ENCODE data around the gene PARVG. TPM values are rescaled to one million over a fixed set of nuclear protein-coding genes. Genes with fewer than 3 reads are reported as not detected.

Gene PARVG
- total RNA-seq, 1 donor from 2014 or later: not detected

- DNase-seq (ENCODE audit: low read depth, low spot score): no peak
Measured at GRCh38 chr22:44195189-44195871, 14.6 kb downstream of the PARVG start.

- DNase-seq (ENCODE audit: low read depth, low spot score): no peak
Measured at GRCh38 chr22:44196241-44196640, 15.5 kb downstream of the PARVG start.

- no peak for DNase-seq (ENCODE audit: low read depth, low spot score)
Measured at GRCh38 chr22:44196731-44197131, 16.0 kb downstream of the PARVG start.

GRCh38 chr22:44197271-44197670 is 16.5 kb downstream of the PARVG start:
- no peak for DNase-seq (ENCODE audit: low read depth, low spot score)

GRCh38 chr22:44199164-44199563 is 18.4 kb downstream of the PARVG start:
- DNase-seq (ENCODE audit: low read depth, low spot score): no peak

GRCh38 chr22:44199866-44200265 is 19.1 kb downstream of the PARVG start:
- DNase-seq (ENCODE audit: low read depth, low spot score): no peak

- DNase-seq (ENCODE audit: low read depth, low spot score): no peak
Measured at GRCh38 chr22:44200451-44200850, 19.7 kb downstream of the PARVG start.

GRCh38 chr22:44200855-44201550 is 20.3 kb downstream of the PARVG start:
- no peak for DNase-seq (ENCODE audit: low read depth, low spot score)

- no peak for DNase-seq (ENCODE audit: low read depth, low spot score)
Measured at GRCh38 chr22:44201665-44202064, 20.9 kb downstream of the PARVG start.

- DNase-seq (ENCODE audit: low read depth, low spot score): no peak
Measured at GRCh38 chr22:44202261-44202789, 21.6 kb downstream of the PARVG start.

- no peak for DNase-seq (ENCODE audit: low read depth, low spot score)
Measured at GRCh38 chr22:44203203-44203602, 22.5 kb downstream of the PARVG start.

GRCh38 chr22:44204739-44205515 is 24.2 kb downstream of the PARVG start:
- DNase-seq (ENCODE audit: low read depth, low spot score): no peak

GRCh38 chr22:44205516-44206329 is 25.0 kb downstream of the PARVG start:
- no peak for DNase-seq (ENCODE audit: low read depth, low spot score)

- no peak for DNase-seq (ENCODE audit: low read depth, low spot score)
Measured at GRCh38 chr22:44206330-44206645, 25.6 kb downstream of the PARVG start.

GRCh38 chr22:44206696-44207095 is 26.0 kb downstream of the PARVG start:
- DNase-seq (ENCODE audit: low read depth, low spot score): no peak

- no peak for DNase-seq (ENCODE audit: low read depth, low spot score)
Measured at GRCh38 chr22:44207173-44207980, 26.7 kb downstream of the PARVG start.

- no peak for DNase-seq (ENCODE audit: low read depth, low spot score)
Measured at GRCh38 chr22:44207981-44208317, 27.2 kb downstream of the PARVG start.

- no peak for DNase-seq (ENCODE audit: low read depth, low spot score)
Measured at GRCh38 chr22:44209343-44209742, 28.6 kb downstream of the PARVG start.

GRCh38 chr22:44210722-44211121 is 30.0 kb downstream of the PARVG start:
- DNase-seq (ENCODE audit: low read depth, low spot score): no peak

GRCh38 chr22:44211256-44211945 is 30.7 kb downstream of the PARVG start:
- DNase-seq (ENCODE audit: low read depth, low spot score): no peak

Data from pulmonary artery endothelial cell (primary cell).